BLaER1 treated with 17β-estradiol and CSF1 and Interleukin-3, amounts not matched to agents 10 nM and 100 nM (cell line): ENCODE data around the gene BAIAP3.
A peak's percentile ranks its signal among the peaks of the same experiment; 100 is the strongest.

Source experiments
- H3K27ac ChIP-seq, 11 experiments: shearing (Covaris generic); formaldehyde crosslinking; 2 replicates each; pipeline ENCODE4 v1.8.1; 2022
- H3K27me3 ChIP-seq, 11 experiments: shearing (Covaris generic); formaldehyde crosslinking; 2 replicates each; pipeline ENCODE4 v1.8.1; 2022
- H3K36me3 ChIP-seq, 11 experiments: shearing (Covaris generic); formaldehyde crosslinking; 2 replicates each; pipeline ENCODE4 v1.8.1; 2022
- H3K4me1 ChIP-seq, 10 experiments: shearing (Covaris generic); formaldehyde crosslinking; 2 replicates each; pipeline ENCODE4 v1.8.1; 2022
- H3K4me2 ChIP-seq, 11 experiments: shearing (Covaris generic); formaldehyde crosslinking; 2 replicates each; pipeline ENCODE4 v1.8.1; 2022
- H3K4me3 ChIP-seq, 10 experiments: shearing (Covaris generic); formaldehyde crosslinking; 2 replicates each; pipeline ENCODE4 v1.8.1; 2022
- H3K9ac ChIP-seq, 11 experiments: shearing (Covaris generic); formaldehyde crosslinking; 2 replicates each; pipeline ENCODE4 v1.8.1; 2022
- H3K9me3 ChIP-seq, 11 experiments: shearing (Covaris generic); formaldehyde crosslinking; replicated peaks in 1 of 11; 2 replicates each; pipeline ENCODE4 v1.8.1; 2022
- H4K20me1 ChIP-seq, 11 experiments: shearing (Covaris generic); formaldehyde crosslinking; 2 replicates each; pipeline ENCODE4 v1.8.1; 2022
- Cebpa-rat ChIP-seq, 11 experiments: shearing (Covaris generic); IDR thresholded peaks; 2 replicates each; pipeline ENCODE4 v1.8.1; 2022

BAIAP3 gene

DNA sequence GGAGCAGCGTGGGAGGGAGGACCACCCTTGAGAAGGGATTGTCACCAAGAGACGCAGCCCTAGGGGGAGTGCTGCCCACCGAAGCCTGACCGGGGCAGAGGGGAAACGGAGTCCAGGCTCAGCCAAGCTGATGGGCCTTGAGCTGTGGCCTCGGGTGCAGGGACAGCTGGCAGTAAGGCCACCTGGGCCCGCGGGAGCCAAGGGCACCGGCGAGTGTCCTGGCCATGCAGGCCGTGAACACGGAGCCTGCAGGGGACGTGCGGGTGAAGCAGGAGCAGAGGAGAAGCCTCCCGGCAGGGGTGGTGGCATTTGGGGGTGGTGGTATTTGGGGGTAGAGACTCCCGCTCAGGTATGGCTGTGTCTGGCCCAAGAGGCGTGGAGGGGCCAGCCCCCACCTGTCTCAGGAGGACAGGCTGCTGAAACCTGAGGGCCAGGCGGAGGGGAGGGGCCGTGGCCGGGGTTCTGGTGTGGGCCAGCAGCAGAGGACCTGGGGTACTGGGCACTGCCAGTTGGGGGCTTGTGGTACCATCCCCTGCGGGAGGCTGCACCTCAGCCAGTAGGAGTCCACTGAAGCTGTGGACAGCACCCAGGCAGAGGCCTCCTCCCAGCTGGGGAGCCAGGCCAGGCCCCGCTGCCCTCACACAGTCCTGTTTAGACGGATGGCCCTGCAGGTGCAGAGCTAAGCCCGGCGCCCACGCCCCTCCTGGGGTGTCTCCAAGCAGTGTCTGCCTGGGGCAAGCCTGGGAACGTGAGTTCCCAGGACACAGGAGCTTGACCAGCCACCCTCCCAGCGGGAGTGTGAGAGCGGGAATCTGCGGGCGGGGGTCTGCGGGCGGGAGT is 22.8 kb downstream of the BAIAP3 start:
- Histone ChIP-seq H3K9ac (peak overlapping the region in 3 of 11 experiments; percentile 14 to 34 (median 29); a peak in 2 of 22 replicates), H3K4me3 (no peak overlapping the region), H3K4me2 (no peak overlapping the region)

DNA sequence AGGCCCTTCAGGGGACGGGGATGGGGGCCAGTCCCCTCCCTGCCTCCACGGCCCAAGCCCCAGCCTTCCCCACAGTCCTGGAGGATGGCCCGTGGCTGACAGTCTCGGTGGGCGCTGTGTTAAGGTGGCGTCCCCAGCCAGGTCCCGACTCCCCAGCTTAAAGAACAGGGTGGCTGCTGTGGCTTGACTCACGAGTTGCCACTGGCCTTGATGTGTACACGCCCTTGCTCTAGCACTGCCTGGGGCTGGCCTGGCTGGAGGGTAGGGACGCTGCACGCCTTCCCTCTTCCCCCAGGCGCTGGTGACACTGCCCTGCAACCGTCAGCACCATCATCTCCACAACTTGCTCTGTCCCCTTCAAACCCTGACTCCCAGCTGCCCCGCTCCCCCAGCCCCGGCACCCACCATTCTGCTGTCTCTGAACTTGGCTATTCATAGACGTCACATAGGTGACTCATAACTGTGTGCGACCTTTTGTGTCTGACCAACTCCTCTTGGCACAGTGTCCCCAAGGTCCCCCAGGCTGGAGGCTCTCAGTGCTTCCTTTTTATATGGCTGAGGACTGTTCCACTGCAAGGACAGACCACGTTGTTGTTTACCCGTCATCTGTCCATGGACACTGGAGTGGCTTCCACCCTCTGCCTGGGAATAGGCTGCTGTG is 24.6 kb downstream of the BAIAP3 start:
- H3K9ac ChIP-seq: no peak overlapping the region
- peaks cover 6 to 33% (median 12%) of the 10 kb centered on the region in 10 experiments for H3K4me1 ChIP-seq
- TF ChIP-seq Cebpa-rat (IDR thresholded peaks at IDR 0.05): no peak
- no peak overlapping the region for H3K27ac ChIP-seq
- H3K9me3 ChIP-seq: no peaks in the 10 kb centered on the region
- H4K20me1 ChIP-seq: peaks cover 53 to 100% (median 99%) of the 10 kb centered on the region in 11 experiments
- H3K36me3 ChIP-seq: peaks cover 37 to 52% (median 48%) of the 10 kb centered on the region in 11 experiments
- peak overlapping the region in 1 of 11 experiments; percentile 4; a peak in 1 of 22 replicates for H3K4me2 ChIP-seq
- no peaks in the 10 kb centered on the region for H3K27me3 ChIP-seq
- H3K4me3 ChIP-seq: no peak overlapping the region

More for the DNA sequence above, 22.8 kb downstream of the BAIAP3 start:
- peaks cover 22 to 35% (median 31%) of the 10 kb centered on the region in 11 experiments for H3K36me3 ChIP-seq
- TF ChIP-seq Cebpa-rat (IDR thresholded peaks at IDR 0.05): no peak
- H4K20me1 ChIP-seq: peaks cover 41 to 93% (median 88%) of the 10 kb centered on the region in 11 experiments
- no peaks in the 10 kb centered on the region for H3K27me3 ChIP-seq
- no peak overlapping the region for H3K27ac ChIP-seq
- peaks cover 14 to 38% (median 20%) of the 10 kb centered on the region in 10 experiments for H3K4me1 ChIP-seq
- no peaks in the 10 kb centered on the region for H3K9me3 ChIP-seq

DNA sequence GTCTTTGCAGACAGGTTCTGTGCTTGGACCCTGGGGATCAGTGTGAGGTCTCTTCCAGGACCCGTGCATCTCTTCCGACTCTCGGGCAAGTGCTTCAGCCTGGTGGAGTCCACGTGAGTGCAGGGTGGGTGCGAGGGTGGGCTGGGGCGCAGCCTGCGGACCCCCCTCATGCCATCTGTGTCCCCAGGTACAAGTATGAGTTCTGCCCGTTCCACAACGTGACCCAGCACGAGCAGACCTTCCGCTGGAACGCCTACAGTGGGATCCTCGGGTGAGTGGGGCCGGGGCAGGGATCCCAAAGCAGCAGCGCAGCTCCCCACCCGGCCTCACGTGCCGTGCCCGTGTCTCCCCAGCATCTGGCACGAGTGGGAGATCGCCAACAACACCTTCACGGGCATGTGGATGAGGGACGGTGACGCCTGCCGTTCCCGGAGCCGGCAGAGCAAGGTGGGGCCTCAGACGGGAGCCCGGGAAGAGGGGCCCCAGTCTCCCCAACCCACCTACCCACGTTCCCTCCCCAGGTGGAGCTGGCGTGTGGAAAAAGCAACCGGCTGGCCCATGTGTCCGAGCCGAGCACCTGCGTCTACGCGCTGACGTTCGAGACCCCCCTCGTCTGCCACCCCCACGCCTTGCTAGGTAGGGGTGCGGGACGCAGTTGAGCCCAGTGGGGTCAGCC is 28.4 kb downstream of the BAIAP3 start:
- no peak overlapping the region for H3K9ac ChIP-seq
- H3K27ac ChIP-seq: no peak overlapping the region
- H3K4me1 ChIP-seq: peaks cover 0 to 20% (median 6%) of the 10 kb centered on the region in 10 experiments; a peak in 9 of 20 replicates
- no peak for TF ChIP-seq Cebpa-rat (IDR thresholded peaks at IDR 0.05)
- H3K9me3 ChIP-seq: no peaks in the 10 kb centered on the region
- H3K4me2 ChIP-seq: no peak overlapping the region
- H3K27me3 ChIP-seq: no peaks in the 10 kb centered on the region
- peaks cover 74 to 90% (median 82%) of the 10 kb centered on the region in 11 experiments for H3K36me3 ChIP-seq
- H4K20me1 ChIP-seq: peaks cover 57 to 99% (median 98%) of the 10 kb centered on the region in 11 experiments
- no peak overlapping the region for H3K4me3 ChIP-seq

DNA sequence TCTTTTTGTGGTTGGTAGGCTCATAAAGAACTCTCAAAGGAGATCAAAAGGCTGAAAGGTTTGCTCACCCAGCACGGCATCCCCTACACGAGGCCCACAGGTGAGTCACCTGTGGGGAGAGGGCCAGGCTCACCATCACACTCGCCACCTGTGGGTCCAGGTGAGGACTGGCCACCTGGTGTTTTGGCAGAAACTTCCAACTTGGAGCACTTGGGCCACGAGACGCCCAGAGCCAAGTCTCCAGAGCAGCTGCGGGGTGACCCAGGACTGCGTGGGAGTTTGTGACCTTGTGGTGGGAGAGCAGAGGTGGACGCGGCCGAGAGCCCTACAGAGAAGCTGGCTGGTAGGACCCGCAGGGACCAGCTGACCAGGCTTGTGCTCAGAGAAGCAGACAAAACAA is 29.4 kb downstream of the BAIAP3 start:
- Histone ChIP-seq H3K36me3 (peaks cover 80 to 96% (median 88%) of the 10 kb centered on the region in 11 experiments), H3K4me2 (no peak overlapping the region)

DNA sequence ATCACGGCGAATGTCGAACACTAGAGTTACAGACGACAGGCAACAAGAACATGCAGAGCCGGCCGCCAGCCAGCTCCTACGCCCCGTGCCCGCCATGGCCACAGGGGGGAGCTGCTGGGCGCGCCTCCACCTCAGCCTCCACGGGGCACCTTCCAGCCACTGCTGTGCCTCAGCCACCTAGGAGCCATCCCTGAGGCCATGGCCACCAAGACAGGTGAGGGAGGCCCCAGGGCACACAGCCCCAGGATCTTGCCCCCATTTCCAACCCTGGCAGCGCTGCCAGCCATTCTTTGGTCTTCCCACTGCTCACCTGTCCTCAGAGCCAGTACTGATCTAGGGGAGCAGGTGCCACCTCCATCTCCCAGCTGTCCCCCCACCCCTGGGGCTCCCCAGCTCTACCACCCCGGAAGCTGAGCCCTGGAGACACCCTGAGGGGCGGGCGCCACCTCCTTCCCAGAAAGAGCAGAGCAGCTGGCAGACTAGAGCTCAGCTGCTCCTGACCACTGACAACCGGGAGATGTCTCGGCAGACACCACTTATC is 30.1 kb downstream of the BAIAP3 start:
- Histone ChIP-seq H4K20me1 (peaks cover 45 to 91% (median 83%) of the 10 kb centered on the region in 11 experiments), H3K27ac (no peak overlapping the region), H3K4me2 (no peak overlapping the region), H3K9ac (no peak overlapping the region), H3K4me1 (peaks cover 0 to 16% (median 3%) of the 10 kb centered on the region in 10 experiments; a peak in 6 of 20 replicates), H3K4me3 (no peak overlapping the region), H3K9me3 (no peaks in the 10 kb centered on the region), H3K27me3 (no peaks in the 10 kb centered on the region), H3K36me3 (peaks cover 83 to 93% (median 86%) of the 10 kb centered on the region in 11 experiments)
- TF ChIP-seq Cebpa-rat (IDR thresholded peaks at IDR 0.05): no peak

More for the DNA sequence above, 29.4 kb downstream of the BAIAP3 start:
- peaks cover 0 to 22% (median 6%) of the 10 kb centered on the region in 10 experiments; a peak in 9 of 20 replicates for H3K4me1 ChIP-seq
- no peaks in the 10 kb centered on the region for H3K9me3 ChIP-seq
- TF ChIP-seq Cebpa-rat (IDR thresholded peaks at IDR 0.05): no peak
- no peak overlapping the region for H3K4me3 ChIP-seq
- peaks cover 52 to 95% (median 91%) of the 10 kb centered on the region in 11 experiments for H4K20me1 ChIP-seq
- no peak overlapping the region for H3K9ac ChIP-seq
- no peaks in the 10 kb centered on the region for H3K27me3 ChIP-seq
- H3K27ac ChIP-seq: no peak overlapping the region

DNA sequence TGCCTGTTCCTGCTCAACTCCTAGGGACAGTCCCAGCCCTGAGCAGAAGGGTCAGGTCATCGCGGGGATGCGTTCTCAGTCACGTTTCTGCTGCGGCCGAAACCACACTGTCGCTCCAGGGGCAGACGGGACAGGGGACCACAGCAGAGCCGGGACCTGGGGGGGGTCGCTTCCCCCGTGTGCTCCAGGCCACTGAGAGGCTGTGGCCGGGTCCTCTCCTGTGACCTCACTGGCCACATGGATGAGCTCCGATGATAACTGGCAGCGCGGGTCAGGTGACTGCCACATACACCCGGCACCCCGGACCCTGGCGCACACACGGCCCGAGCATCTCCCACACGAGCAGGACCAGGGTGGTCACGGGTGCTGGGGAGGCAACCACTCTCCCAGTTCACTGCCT is 31.1 kb downstream of the BAIAP3 start:
- H3K9ac ChIP-seq: no peak overlapping the region
- peaks cover 74 to 93% (median 79%) of the 10 kb centered on the region in 11 experiments for H3K36me3 ChIP-seq
- H3K27ac ChIP-seq: no peak overlapping the region
- H4K20me1 ChIP-seq: peaks cover 40 to 81% (median 75%) of the 10 kb centered on the region in 11 experiments
- TF ChIP-seq Cebpa-rat (IDR thresholded peaks at IDR 0.05): no peak
- H3K27me3 ChIP-seq: no peaks in the 10 kb centered on the region
- H3K9me3 ChIP-seq: no peaks in the 10 kb centered on the region
- H3K4me3 ChIP-seq: no peak overlapping the region
- no peak overlapping the region for H3K4me2 ChIP-seq
- H3K4me1 ChIP-seq: peaks cover 0 to 16% (median 2%) of the 10 kb centered on the region in 10 experiments; a peak in 5 of 20 replicates

DNA sequence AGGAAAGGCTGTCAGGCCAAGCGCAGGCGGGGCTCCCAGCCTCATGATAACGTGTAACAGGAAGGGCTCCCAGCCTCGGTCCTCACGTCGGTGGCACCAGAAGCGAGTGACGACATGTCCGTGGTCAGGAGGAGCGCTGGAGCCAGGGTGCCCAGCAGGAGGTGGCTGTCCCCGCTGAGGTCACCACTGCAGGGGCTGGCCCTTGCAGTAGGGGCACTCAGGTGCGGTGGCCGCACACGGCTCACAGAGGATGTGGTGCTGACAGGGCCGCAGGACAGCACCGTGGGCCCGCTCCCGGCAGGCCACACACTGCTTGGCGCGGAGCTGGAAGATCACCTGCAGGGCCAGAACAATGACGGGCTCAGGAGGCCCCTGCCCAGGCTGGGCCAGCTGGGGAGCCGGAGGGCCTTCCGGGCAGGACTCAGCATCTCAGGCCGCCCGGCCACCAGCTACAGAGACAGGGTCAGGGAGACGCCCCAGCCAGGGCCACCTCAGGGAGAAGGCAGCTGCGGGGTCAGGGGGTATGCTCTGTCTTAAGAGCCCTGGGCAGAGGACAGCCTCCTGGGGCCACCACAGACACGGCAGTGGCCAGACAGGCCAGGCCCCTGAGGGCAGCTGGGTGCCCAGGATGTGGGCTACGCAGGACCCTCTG is 32.7 kb downstream of the BAIAP3 start:
- Histone ChIP-seq H3K4me3 (no peak overlapping the region), H3K27me3 (no peaks in the 10 kb centered on the region), H4K20me1 (peaks cover 34 to 80% (median 69%) of the 10 kb centered on the region in 11 experiments), H3K4me1 (peaks cover 0 to 16% (median 2%) of the 10 kb centered on the region in 10 experiments; a peak in 5 of 20 replicates), H3K27ac (no peak overlapping the region), H3K9ac (peak overlapping the region in 3 of 11 experiments; percentile 9 to 49 (median 17); a peak in 1 of 22 replicates), H3K36me3 (peaks cover 68 to 90% (median 75%) of the 10 kb centered on the region in 11 experiments), H3K4me2 (no peak overlapping the region), H3K9me3 (no peaks in the 10 kb centered on the region)
- no peak for TF ChIP-seq Cebpa-rat (IDR thresholded peaks at IDR 0.05)

DNA sequence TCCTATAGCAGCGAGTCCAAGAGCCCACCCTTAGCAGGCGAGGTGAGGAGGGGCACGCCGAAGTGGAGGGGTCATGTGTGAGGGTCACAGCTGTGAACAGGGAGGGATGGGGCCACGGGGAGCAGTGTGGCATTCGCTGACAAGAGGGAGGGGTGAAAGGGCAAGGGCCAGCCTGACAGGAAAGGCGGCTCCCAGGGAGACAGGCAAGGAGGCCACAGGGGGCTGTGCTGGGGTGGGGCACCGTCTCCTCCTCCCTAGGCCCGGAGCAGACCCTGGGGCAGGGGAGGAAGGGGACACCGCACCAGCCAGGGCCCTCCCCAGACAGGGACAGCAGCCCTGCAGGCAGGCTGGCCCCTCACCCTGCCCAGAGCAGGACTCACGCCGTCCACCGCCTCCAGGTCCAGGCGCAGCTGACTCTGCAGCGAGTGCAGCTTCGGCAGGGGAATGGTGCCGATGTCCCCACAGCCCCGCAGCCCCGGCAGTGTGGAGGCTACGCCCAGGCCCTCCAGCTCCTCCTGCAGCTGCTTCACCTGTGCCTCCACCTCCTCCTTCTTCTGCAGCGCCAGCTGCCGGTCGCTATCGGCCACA is 33.4 kb downstream of the BAIAP3 start:
- Histone ChIP-seq H4K20me1 (peaks cover 34 to 80% (median 71%) of the 10 kb centered on the region in 11 experiments), H3K36me3 (peaks cover 63 to 89% (median 76%) of the 10 kb centered on the region in 11 experiments), H3K4me1 (peaks cover 0 to 16% (median 2%) of the 10 kb centered on the region in 10 experiments; a peak in 5 of 20 replicates), H3K27me3 (no peaks in the 10 kb centered on the region), H3K9ac (0 out of 22 replicates have a peak overlapping the region, but pooled peaks of 1 of the 11 experiments have one; percentile 33), H3K4me3 (no peak overlapping the region), H3K4me2 (no peak overlapping the region), H3K27ac (no peak overlapping the region), H3K9me3 (no peaks in the 10 kb centered on the region)
- no peak for TF ChIP-seq Cebpa-rat (IDR thresholded peaks at IDR 0.05)
